ENCODE measurements around the gene CACNG1. TPM values are rescaled to one million over a fixed set of nuclear protein-coding genes. Genes with fewer than 3 reads are reported as not detected.

CACNG1 gene
- total RNA-seq, 1 experiment from 2014 or later: not detected

GRCh38 chr17:67032382-67032781, 12.0 kb upstream of the CACNG1 start:
- no peak overlapping the region for H3K18ac ChIP-seq (ENCODE audit: insufficient read length, low read depth, low read length)
- no peaks in the 10 kb centered on the region for H3K27me3 ChIP-seq (ENCODE audit: insufficient read depth, low read length)
- no peak overlapping the region for H2BK20ac ChIP-seq (ENCODE audit: low read depth, low read length, poor library complexity, severe bottlenecking)
- H4K5ac ChIP-seq (ENCODE audit: insufficient read length, low read depth, low read length): no peak overlapping the region
- peaks cover 0 to 2% of the 10 kb centered on the region in 2 experiments; a peak in 2 of 5 replicates for H3K9me3 Mint-ChIP-seq
- TF ChIP-seq, protein P1, sequence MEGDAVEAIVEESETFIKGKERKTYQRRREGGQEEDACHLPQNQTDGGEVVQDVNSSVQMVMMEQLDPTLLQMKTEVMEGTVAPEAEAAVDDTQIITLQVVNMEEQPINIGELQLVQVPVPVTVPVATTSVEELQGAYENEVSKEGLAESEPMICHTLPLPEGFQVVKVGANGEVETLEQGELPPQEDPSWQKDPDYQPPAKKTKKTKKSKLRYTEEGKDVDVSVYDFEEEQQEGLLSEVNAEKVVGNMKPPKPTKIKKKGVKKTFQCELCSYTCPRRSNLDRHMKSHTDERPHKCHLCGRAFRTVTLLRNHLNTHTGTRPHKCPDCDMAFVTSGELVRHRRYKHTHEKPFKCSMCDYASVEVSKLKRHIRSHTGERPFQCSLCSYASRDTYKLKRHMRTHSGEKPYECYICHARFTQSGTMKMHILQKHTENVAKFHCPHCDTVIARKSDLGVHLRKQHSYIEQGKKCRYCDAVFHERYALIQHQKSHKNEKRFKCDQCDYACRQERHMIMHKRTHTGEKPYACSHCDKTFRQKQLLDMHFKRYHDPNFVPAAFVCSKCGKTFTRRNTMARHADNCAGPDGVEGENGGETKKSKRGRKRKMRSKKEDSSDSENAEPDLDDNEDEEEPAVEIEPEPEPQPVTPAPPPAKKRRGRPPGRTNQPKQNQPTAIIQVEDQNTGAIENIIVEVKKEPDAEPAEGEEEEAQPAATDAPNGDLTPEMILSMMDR (conservative IDR thresholded peaks at IDR 0.05): no peak
- peaks cover 2% of the 10 kb centered on the region for H3K27me3 Mint-ChIP-seq (ENCODE audit: low read depth)
- no peaks in the 10 kb centered on the region for H3K23me2 ChIP-seq (ENCODE audit: insufficient read length, low read depth, low read length, poor library complexity, severe bottlenecking)
- H3K4me2 ChIP-seq (ENCODE audit: insufficient read depth, insufficient read length, low read length): no peak overlapping the region
- H3K9me3 ChIP-seq (ENCODE audit: control insufficient read depth, low read depth, low read length): no peaks in the 10 kb centered on the region
- H3T11ph ChIP-seq (ENCODE audit: low read length): no peak overlapping the region
- no peak overlapping the region for H3K14ac ChIP-seq (ENCODE audit: insufficient read depth, low read length)
- H3K4me3 Mint-ChIP-seq: no peak overlapping the region
- H4K20me1 ChIP-seq (ENCODE audit: control insufficient read depth, insufficient read depth, insufficient read length): no peaks in the 10 kb centered on the region
- H3K36me3 Mint-ChIP-seq (ENCODE audit: insufficient read depth in 1 of 3, low read depth in 3 of 3): peaks cover 0 to 3% (median 0%) of the 10 kb centered on the region in 3 experiments; a peak in 1 of 7 replicates
- H4K8ac ChIP-seq (replicated peaks; ENCODE audit: insufficient read length, low read depth, low read length): no peak overlapping the region
- H4K91ac ChIP-seq (ENCODE audit: insufficient read length, low read depth, low read length): no peak overlapping the region
- DNase-seq: no peak
- H3K4me1 Mint-ChIP-seq: no peaks in the 10 kb centered on the region
- H3K79me1 ChIP-seq (ENCODE audit: insufficient read depth, low read depth, low read length, poor library complexity, severe bottlenecking): no peaks in the 10 kb centered on the region
- H2BK120ac ChIP-seq (ENCODE audit: low read depth, low read length, poor library complexity, severe bottlenecking): no peak overlapping the region
- no peak overlapping the region for H3K23ac ChIP-seq (ENCODE audit: insufficient read length, low read depth, low read length)
- no peak overlapping the region for H2BK15ac ChIP-seq (ENCODE audit: low read depth, low read length)
- H2BK5ac ChIP-seq (ENCODE audit: insufficient read length, low read length): no peak overlapping the region
- H3K27ac ChIP-seq (ENCODE audit: insufficient read length, low read depth, low read length): no peak overlapping the region
- no peak overlapping the region for H3K27ac Mint-ChIP-seq
- no peak overlapping the region for H2AK5ac ChIP-seq (ENCODE audit: insufficient read length, low read length)
- no CpG with 5 or more reads among the region's 14 CpGs for WGBS (ENCODE audit: extremely low coverage, insufficient read length, low lambda C conversion rate)
- no peaks in the 10 kb centered on the region for H3K79me2 ChIP-seq (ENCODE audit: insufficient read depth, low read length)
- no peak overlapping the region for H2AFZ ChIP-seq (ENCODE audit: low read length)
- no peaks in the 10 kb centered on the region for H3K4me1 ChIP-seq (ENCODE audit: insufficient read depth, low read length)
- H3K9ac ChIP-seq (ENCODE audit: extremely low read depth, insufficient read length, low read length): no peak overlapping the region
- no peak overlapping the region for H3K4ac ChIP-seq (ENCODE audit: low read depth, low read length)
- H3K56ac ChIP-seq (ENCODE audit: insufficient read length, low read depth, low read length): no peak overlapping the region
- H2BK12ac ChIP-seq (ENCODE audit: insufficient read length, low read depth, low read length): no peak overlapping the region

Measured in H9 (cell line).